NCI-H146 (cell line): Measurements from ENCODE around the gene NKX1-2.

Source experiments
- DNase-seq: peaks from one replicate; lab custom pipeline; 2025; lab: John Stamatoyannopoulos, UW

NKX1-2 gene

DNA sequence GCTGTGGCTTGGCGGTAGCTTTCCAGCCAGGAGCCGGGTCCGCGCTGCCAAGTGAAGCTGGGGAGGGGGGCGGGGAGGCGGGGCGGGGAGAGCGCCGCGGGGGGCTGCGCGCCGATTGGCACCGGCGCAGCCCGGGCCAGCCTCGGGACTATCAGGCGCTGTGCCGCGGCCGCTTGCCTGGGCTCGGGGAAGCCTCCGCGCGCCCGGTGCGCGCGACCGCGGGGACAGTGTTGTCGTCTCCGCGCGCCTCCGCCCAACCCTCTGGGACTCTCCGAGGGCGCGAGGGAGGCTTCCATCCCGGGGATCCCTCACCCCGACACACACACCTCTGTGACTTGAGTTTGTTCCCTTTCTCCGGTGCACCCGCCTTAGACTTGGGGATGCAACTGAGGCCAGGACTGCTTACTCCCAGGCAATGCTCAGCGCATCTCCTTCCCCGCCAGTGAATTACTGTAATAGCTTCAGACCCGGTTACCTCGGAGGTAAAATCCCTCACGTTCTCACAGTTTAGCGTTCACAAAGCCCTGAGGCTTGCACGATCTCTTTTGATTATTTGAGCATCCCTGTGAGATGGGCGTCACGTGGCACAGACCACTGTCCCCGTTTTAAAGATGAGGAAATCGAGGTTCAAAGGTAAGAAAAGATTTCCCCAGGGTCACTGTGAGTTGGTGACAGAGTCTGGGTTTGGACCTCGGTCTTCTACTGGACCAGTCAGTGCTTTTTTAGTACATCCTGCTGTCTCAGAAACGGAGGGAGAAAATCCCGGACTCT is at the start of gene NKX1-2:
TSS of gene NKX1-2 (minus strand) at position 24 of the 771 bp plus-strand sequence. CDS start 92 bp downstream, outside the sequence.
- DNase-seq: peak; percentile 68

GRCh38 chr10:124498056-124498455 is 48.2 kb upstream of the NKX1-2 start:
- DNase-seq: no peak

DNA sequence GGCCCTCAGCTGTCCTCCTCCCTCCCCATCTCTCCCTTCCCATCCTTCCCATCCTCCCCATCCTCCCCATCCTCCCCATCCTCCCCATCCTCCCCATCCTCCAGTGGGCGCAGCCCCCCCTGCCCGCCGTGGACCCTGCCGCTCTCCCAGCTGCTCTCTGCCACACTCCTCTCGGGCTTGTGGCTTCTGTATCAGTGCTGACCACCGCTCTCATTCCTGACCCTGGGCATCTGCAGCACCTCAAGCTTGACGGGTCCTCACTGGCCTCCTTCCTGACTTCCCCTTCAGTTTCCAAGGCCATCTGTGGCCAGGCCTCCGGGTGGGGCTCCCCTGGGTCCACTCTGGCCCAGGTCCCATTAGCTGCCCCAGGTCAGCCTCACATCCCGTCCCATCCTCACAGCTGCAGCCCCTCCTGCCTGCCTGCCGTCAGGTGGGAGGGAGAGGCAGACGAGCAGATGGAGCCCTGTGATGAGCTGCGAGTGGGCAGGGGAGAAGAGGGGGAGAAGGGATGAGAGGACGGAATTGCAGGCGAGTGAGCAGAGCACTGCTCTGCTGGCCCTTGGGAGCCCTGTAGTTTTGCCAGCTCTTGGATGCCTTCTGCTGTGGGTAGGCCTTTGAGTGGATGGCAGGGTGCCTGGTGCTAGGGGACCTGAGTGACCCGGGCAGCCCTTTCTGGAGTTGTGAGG is 47.5 kb upstream of the NKX1-2 start:
- no peak for DNase-seq

DNA sequence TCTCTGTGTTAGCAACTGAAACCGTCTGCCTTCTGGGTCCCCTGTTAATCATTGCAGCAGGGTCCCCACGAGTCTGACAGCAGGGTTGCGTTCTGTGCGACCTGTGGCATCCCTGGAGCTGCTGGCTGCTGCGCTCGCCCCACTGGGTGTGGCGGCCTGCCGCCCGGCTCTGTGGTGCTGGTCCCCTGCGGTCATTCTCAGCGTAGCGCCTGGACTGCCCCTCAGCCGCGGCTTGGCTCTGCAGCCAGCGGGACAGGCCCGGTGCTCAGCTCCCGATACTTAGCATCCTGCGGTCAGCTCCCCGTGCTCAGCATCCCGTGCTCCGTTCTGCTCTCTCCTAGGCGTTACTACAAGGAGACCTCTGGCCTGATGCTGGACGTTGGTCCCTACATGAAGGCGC is 46.8 kb upstream of the NKX1-2 start:
- DNase-seq: no peak

DNA sequence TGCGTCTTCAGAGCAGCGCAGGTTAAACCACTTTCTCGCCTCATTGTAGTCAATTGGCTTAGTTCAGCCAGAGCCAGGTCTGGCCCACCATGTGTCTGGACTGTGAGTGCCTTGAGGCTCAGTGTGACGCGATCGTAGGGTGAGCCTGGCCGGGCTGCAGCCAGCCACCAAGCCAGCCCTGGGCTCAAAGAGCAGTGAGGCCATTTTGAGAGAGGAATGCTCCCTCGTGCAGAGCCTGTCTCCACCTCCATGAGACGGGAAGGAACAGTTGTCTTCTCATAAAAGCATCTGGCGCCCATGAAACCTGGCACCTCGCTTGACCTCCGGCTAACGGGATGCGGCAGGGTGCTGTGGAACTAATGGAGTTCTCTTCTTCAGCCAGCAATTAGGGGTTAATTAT is 46.3 kb upstream of the NKX1-2 start:
- DNase-seq: no peak

- DNase-seq: no peak
Observed at GRCh38 chr10:124495725-124496124, 45.9 kb upstream of the NKX1-2 start.

DNA sequence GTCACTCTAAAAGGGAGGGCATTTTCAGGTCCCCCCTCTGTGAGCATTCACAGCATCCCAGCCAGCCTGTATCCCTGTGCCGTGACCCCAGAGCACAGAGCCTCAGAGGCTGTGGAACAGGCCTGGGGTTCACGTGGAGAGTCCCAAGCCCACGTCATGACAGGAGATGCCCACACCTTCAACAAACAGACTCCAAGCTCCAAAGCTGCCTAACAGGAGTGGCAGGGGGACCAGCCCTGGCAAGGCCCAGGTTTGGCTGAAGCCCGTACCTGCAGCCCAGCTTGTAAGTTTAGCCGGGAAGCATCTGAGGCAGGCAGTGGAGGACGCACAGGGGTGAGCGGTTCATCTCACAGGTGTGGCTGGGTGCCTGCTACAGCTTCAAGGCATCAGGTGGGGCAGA is 45.3 kb upstream of the NKX1-2 start:
- DNase-seq: no peak

- no peak for DNase-seq
Observed at GRCh38 chr10:124494046-124494807, 44.4 kb upstream of the NKX1-2 start.

DNA sequence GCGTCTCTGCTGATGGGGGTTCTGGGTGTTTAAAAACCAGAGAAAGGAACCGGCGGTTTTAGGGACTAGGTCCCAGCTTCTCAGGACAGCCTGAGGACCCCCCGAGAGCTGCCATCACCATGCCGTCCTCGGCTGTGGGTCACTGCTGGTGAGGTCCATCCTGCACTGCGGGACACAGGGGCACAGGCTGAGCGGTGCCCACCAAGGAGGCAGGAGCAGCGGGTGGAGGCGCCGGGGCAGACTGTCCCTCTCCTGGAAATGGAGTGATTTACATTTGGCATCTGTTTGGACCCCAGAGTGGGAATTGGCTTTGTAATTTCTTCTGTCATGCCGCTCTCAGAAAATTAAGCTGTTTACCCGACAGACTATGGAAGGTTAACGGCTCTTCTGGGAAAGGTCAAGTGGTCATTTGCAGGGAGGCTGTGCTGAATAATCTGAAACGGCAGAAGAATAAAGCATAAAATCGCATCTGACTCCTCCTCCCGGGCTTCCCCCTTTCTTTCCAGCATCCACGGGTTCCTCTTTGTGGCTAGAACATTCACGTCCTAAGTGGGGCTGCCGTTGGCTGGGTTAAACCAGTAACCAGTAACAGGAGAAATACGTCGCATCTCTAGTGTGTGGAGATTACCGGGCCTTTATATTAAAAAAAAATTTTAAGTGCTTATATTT is 43.5 kb upstream of the NKX1-2 start:
- no peak for DNase-seq

DNA sequence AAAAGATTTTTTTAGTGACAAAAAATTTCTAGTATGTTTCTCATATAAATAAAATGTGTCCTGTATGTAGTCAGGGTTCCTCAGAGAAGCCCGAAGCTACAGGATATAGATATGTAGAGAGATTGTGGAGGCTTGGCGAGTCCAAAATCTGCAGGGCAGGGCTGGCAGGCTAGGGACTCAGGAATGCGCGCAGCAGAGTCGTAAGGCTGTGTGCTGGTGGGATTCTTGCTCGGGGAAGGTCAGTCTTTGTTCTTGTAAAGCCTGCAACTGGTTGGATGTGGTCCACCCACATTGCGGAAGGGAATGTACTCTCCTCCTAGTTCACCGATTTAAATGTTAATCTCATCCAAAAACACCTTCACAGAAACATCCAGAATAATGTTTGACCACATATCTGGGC is 42.4 kb upstream of the NKX1-2 start:
- no peak for DNase-seq

DNA sequence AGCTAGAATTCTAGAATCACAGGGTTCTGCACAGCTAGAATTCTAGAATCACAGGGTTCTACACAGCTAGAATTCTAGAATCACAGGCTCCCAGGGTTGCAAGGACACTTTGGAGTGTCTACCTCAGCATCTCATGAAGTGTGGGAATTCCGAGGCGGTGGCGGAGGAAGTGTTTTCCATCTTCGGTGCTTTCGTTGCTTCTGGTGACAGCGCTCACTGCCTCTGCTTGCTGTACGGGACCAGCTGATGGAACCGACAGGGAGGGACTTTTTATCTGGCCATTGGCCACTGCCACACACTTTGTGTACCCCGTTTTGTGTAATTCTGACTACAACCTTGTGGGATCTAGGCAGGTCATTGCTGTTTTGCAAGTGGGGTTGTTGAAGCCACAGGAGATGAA is 41.3 kb upstream of the NKX1-2 start:
- DNase-seq: no peak

GRCh38 chr10:124486635-124487034 is 36.8 kb upstream of the NKX1-2 start:
- no peak for DNase-seq

GRCh38 chr10:124484661-124485060 is 34.8 kb upstream of the NKX1-2 start:
- DNase-seq: no peak

GRCh38 chr10:124484031-124484430 is 34.2 kb upstream of the NKX1-2 start:
- DNase-seq: no peak

GRCh38 chr10:124482876-124483275 is 33.0 kb upstream of the NKX1-2 start:
- no peak for DNase-seq

DNA sequence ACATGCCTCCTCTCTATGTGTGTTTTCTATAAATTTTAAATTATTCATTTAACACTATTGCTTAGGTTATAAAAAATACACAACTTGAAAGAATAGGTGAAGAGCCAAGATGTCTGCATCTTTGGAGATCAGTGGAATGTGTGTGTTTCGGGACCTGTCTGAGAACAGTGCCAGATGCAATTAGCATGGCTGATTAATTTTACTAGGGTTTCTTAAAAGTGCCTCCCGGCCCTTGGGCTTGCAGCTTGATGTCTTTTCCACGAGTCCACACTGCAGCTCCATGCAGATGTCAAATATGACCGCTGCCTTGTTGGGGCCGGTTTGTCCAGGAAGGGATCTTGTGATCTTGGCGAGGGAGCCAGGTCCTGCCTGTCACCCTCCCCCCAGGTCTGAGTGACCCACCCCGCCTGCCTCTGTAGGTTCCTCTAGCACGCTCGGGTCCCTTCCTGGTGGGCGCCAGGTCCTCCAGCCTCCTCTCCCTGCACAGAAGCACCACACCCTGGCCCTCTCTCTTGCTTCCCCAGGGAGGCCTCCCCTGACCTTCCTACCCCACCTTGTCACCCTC is 32.5 kb upstream of the NKX1-2 start:
- no peak for DNase-seq

GRCh38 chr10:124481717-124482116 is 31.9 kb upstream of the NKX1-2 start:
- no peak for DNase-seq

DNA sequence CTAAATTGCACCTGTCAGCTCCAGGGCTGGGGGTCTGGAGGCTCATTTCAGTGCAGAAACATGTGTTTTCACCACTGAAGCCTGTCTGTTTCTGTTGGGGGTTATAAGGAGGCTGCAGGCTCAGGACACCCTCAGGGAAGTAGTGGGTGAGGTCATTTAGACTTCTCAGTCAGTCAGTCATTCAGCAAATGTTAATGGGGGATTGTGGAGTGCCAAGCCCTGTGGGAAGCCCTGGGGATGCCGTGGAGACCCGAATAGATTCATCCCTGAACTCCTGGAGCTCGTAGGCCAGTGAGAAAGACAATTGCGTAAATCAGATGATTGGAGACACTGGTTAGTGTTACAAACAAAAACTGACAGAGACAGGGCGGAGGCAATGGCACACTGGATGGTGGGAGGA is 31.0 kb upstream of the NKX1-2 start:
- no peak for DNase-seq

DNA sequence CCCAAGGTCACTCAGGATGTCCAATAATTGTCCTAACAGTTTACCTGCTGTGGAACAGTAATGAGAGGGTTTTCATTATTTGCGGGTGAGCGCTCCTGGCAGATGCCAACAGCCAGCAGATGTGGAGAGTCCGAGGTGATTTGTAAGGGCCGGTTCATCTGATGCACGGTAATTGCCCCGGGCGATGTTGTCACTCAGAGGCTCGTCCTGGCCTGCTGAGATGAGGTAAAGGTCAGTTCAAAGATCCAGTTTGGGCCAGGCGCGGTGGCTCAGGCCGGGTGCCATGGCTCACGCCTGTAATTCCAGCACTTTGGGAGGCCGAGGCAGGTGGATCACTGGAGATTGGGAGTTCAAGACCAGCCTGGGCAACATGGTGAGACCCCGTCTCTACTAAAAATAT is 28.7 kb upstream of the NKX1-2 start:
- DNase-seq: peak; percentile 83

DNA sequence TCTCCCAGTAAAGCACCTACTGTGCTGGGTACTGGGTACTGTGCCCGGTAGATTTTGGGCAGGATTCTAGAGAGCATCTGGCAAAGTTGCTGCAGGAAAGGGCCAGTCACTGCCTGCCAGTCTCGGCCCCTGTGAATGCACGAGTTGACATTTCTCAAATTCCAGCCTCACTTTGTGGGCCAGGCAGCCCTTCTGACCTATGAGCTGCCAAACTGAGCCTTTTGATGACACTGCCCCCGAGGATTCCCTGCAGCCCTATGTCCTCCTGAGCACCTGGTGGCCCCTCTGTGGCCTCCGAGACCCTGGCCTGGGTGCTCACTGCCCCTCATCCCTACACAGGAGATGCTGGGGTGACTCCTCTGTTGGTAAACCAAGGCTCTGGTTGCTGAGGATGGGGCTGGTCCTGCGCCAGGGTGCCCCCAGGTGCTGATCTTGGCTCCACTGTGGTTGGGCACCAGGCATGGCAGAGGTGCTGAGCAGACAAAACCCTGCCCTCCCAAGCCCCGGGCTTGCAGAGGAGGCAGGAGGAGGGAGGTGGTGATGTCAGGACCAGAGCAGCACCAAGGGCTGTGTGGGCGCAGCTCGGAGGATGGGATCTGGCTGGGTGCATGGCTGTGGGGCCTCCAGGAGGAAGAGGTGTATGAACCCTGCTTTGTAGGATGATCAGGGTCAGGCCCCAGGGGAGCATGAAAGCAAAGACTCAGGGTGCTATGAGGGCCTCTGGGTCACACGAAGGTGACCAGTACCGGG is 28.0 kb upstream of the NKX1-2 start:
- DNase-seq: no peak

- no peak for DNase-seq
Observed at GRCh38 chr10:124476043-124476725, 26.3 kb upstream of the NKX1-2 start.
